GM18499 (cell line): ENCODE data around the gene UFD1.

Source experiments
- ATAC-seq: cut with Tn5 transposase; IDR thresholded peaks from one replicate; pipeline ENCODE4 v1.9.1; 2021; ENCODE audit warnings: moderate number of reproducible peaks; ENCODE audit not compliant: insufficient read depth, unreplicated experiment

The UFD1 gene

GRCh38 chr22:19516378-19517170 lies 37.6 kb upstream of the UFD1 start:
- ATAC-seq, result no peak

GRCh38 chr22:19515654-19516377 lies 36.8 kb upstream of the UFD1 start:
- ATAC-seq, result no peak

GRCh38 chr22:19514831-19515565 lies 36.0 kb upstream of the UFD1 start:
- ATAC-seq, result no peak

GRCh38 chr22:19513823-19514222 lies 34.8 kb upstream of the UFD1 start:
- no peak for ATAC-seq

GRCh38 chr22:19510919-19511341 lies 31.9 kb upstream of the UFD1 start:
- no peak for ATAC-seq

GRCh38 chr22:19509923-19510322 lies 30.9 kb upstream of the UFD1 start:
- ATAC-seq, result no peak

GRCh38 chr22:19509191-19509590 lies 30.2 kb upstream of the UFD1 start:
- ATAC-seq, result no peak

GRCh38 chr22:19508024-19508776 lies 29.2 kb upstream of the UFD1 start:
- ATAC-seq, result no peak

GRCh38 chr22:19507534-19507861 lies 28.5 kb upstream of the UFD1 start:
- ATAC-seq, result no peak

- ATAC-seq, result no peak
Observed at GRCh38 chr22:19506212-19506611, 27.2 kb upstream of the UFD1 start.

- no peak for ATAC-seq
Observed at GRCh38 chr22:19505735-19506126, 26.7 kb upstream of the UFD1 start.

GRCh38 chr22:19504900-19505734 lies 26.1 kb upstream of the UFD1 start:
- ATAC-seq, result no peak

GRCh38 chr22:19503869-19504268 lies 24.9 kb upstream of the UFD1 start:
- no peak for ATAC-seq

GRCh38 chr22:19503367-19503766 lies 24.4 kb upstream of the UFD1 start:
- ATAC-seq, result no peak

GRCh38 chr22:19501897-19502447 lies 23.0 kb upstream of the UFD1 start:
- ATAC-seq, result no peak

- ATAC-seq, result no peak
Observed at GRCh38 chr22:19499880-19500242, 20.9 kb upstream of the UFD1 start.

GRCh38 chr22:19499236-19499879 lies 20.4 kb upstream of the UFD1 start:
- no peak for ATAC-seq

- ATAC-seq, result no peak
Observed at GRCh38 chr22:19498866-19499190, 19.8 kb upstream of the UFD1 start.
